HL-60 (cell line): ENCODE data around the gene SOCS6.

Experiments
- DNase-seq, 2 experiments: peaks; one replicate each; pipeline ENCODE4 v3.0.0-alpha.2; 2010 to 2020; ENCODE audit warnings: low read depth in 1 of 2, low spot score in 1 of 2
- H3K27ac ChIP-seq: fragments of 250-450 bp; sonication (Bioruptor Pico); replicated peaks from 2 replicates; pipeline ENCODE4 v1.5.1; 2020; ENCODE audit warnings: mild to moderate bottlenecking, moderate library complexity
- H3K27me3 ChIP-seq: fragments of 250-450 bp; sonication (Bioruptor Pico); 2 replicates; pipeline ENCODE4 v1.5.1; 2021; ENCODE audit warnings: mild to moderate bottlenecking, moderate library complexity; ENCODE audit not compliant: insufficient read depth, poor library complexity, severe bottlenecking
- H3K4me3 ChIP-seq: replicated peaks from 2 replicates; pipeline ENCODE4 v1.5.1; 2011; ENCODE audit warnings: mild to moderate bottlenecking, control low read depth, low read length; ENCODE audit not compliant: insufficient read depth
- GABPA ChIP-seq: IDR thresholded peaks from 2 replicates; pipeline ENCODE4 v1.6.1; 2012; ENCODE audit warnings: low read depth
- POLR2AphosphoS5 ChIP-seq: IDR thresholded peaks from 2 replicates; pipeline ENCODE4 v1.6.1; 2012; ENCODE audit warnings: low read depth
- SPI1 ChIP-seq: IDR thresholded peaks from 2 replicates; pipeline ENCODE4 v1.6.1; 2012; ENCODE audit warnings: low read depth, mild to moderate bottlenecking, borderline replicate concordance
- TF ChIP-seq, protein P1 (sequence below): IDR thresholded peaks from 2 replicates; pipeline ENCODE4 v1.6.1; 2012; ENCODE audit warnings: low read depth; ENCODE audit not compliant: insufficient replicate concordance
- TF ChIP-seq, protein P2 (sequence below): IDR thresholded peaks from one replicate; pipeline ENCODE4 v1.5.1; 2011; ENCODE audit warnings: low read length, control low read depth, inconsistent platforms; ENCODE audit not compliant: insufficient read depth

Gene SOCS6

DNA sequence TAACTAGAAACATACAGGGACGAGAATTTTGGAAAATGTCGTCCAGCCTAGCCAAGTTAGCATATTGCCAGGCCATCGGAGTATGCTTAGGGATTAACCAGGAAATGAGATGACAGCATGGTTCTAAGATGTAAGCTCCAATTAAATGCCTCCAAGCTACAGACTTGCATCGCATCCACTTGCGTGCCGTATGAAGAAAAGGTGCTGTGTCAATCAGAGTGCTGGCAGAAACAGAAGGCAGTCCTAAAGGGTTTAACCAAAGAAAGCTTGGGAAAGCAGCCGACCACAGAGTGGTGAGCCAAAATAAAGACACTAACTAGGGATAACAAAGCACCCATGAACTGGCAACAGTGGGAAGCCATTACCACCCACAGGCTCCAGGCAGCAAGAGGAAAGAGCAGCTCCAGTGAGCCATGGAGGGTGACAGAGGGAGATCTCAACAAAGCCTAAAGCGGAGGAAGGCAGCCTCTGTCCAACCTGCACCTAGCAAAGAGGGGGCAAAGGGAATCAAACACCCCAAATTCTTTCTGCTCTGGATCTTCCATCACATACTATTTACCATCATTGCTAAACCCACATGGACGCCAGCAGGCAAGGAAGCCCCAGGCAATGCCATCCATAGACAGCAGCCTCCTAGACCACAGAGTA is 27.6 kb upstream of the SOCS6 start:
- Histone ChIP-seq H3K27ac (no peak overlapping the region), H3K27me3 (no peaks in the 10 kb centered on the region), H3K4me3 (no peak overlapping the region)
- no peak for DNase-seq
- TF ChIP-seq GABPA (no peak), POLR2AphosphoS5 (no peak), SPI1 (no peak)
- TF ChIP-seq, protein P1, sequence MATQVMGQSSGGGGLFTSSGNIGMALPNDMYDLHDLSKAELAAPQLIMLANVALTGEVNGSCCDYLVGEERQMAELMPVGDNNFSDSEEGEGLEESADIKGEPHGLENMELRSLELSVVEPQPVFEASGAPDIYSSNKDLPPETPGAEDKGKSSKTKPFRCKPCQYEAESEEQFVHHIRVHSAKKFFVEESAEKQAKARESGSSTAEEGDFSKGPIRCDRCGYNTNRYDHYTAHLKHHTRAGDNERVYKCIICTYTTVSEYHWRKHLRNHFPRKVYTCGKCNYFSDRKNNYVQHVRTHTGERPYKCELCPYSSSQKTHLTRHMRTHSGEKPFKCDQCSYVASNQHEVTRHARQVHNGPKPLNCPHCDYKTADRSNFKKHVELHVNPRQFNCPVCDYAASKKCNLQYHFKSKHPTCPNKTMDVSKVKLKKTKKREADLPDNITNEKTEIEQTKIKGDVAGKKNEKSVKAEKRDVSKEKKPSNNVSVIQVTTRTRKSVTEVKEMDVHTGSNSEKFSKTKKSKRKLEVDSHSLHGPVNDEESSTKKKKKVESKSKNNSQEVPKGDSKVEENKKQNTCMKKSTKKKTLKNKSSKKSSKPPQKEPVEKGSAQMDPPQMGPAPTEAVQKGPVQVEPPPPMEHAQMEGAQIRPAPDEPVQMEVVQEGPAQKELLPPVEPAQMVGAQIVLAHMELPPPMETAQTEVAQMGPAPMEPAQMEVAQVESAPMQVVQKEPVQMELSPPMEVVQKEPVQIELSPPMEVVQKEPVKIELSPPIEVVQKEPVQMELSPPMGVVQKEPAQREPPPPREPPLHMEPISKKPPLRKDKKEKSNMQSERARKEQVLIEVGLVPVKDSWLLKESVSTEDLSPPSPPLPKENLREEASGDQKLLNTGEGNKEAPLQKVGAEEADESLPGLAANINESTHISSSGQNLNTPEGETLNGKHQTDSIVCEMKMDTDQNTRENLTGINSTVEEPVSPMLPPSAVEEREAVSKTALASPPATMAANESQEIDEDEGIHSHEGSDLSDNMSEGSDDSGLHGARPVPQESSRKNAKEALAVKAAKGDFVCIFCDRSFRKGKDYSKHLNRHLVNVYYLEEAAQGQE: no peak
- TF ChIP-seq, protein P2, sequence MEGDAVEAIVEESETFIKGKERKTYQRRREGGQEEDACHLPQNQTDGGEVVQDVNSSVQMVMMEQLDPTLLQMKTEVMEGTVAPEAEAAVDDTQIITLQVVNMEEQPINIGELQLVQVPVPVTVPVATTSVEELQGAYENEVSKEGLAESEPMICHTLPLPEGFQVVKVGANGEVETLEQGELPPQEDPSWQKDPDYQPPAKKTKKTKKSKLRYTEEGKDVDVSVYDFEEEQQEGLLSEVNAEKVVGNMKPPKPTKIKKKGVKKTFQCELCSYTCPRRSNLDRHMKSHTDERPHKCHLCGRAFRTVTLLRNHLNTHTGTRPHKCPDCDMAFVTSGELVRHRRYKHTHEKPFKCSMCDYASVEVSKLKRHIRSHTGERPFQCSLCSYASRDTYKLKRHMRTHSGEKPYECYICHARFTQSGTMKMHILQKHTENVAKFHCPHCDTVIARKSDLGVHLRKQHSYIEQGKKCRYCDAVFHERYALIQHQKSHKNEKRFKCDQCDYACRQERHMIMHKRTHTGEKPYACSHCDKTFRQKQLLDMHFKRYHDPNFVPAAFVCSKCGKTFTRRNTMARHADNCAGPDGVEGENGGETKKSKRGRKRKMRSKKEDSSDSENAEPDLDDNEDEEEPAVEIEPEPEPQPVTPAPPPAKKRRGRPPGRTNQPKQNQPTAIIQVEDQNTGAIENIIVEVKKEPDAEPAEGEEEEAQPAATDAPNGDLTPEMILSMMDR: no peak

DNA sequence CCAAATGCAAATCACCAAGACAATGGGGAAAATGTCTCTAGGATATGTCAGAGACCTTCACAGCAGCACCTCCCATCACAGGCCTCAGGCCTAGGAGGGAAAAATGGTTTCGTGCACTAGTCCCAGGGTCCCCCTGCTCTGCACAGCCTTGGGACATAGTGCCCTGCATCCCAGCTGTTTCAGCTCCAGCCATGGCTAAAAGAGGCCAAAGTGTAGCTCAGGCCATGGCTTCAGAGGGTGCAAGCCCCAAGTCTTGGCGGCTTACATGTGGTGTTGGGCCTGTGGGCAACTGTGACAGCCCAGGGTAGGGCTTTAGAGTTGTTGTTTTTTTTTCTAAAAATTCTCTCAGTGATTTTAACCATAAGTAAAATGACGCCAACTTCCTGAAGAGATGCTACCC is 25.5 kb upstream of the SOCS6 start:
- no peak for TF ChIP-seq POLR2AphosphoS5
- Histone ChIP-seq H3K4me3 (no peak overlapping the region), H3K27me3 (no peaks in the 10 kb centered on the region), H3K27ac (no peak overlapping the region)
- DNase-seq: no peak

DNA sequence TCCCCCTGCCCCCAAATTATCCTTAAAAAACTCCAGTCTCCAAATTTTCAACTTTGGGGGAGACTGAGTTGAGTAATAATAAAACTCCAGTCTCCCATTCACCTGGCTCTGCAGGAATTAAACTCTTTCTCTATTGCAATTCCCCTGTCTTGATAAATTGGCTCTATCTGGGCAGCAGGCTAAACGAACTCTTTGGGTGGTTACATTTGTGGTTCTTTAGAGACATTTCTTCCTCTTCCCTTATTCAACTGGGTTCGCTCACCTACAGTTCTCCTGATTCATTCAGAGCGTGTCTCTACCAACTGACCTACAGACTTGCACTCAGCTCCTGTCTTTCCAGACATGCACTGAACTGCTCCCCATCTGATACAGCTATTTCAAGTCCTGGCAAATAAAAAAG is 17.1 kb upstream of the SOCS6 start:
- DNase-seq: no peak

DNA sequence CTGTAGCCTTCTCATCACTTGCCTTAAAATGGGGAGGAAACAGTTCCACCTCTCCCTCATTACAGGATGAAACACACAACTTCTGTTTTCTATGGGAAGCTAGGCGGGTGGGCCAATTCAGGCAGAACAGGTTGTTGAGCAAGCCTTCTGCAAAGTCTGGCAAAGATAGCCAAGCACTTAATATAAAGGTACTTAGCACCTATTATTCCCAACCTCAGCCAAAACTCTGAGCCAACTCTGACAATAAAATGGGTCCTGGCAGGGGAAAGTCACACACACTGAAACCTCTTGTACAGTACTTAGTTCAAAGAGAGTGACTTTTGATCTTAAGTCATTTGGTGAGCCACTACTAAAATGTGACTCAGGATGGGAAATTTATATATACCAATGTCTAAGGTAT is 15.8 kb upstream of the SOCS6 start:
- no peak overlapping the region for H3K27ac ChIP-seq
- no peak for TF ChIP-seq GABPA
- TF ChIP-seq, protein P2: no peak
- TF ChIP-seq SPI1: no peak
- TF ChIP-seq, protein P1: no peak
- TF ChIP-seq POLR2AphosphoS5: no peak
- no peaks in the 10 kb centered on the region for H3K27me3 ChIP-seq
- no peak overlapping the region for H3K4me3 ChIP-seq
- DNase-seq: no peak

More for the DNA sequence above, 17.1 kb upstream of the SOCS6 start:
- Histone ChIP-seq H3K27ac (no peak overlapping the region), H3K4me3 (no peak overlapping the region), H3K27me3 (no peaks in the 10 kb centered on the region)
- TF ChIP-seq, protein P1: no peak
- TF ChIP-seq, protein P2: no peak
- TF ChIP-seq GABPA (no peak), POLR2AphosphoS5 (no peak), SPI1 (no peak)
